ENCODE data around the gene DDX56.

Gene DDX56, protein sequence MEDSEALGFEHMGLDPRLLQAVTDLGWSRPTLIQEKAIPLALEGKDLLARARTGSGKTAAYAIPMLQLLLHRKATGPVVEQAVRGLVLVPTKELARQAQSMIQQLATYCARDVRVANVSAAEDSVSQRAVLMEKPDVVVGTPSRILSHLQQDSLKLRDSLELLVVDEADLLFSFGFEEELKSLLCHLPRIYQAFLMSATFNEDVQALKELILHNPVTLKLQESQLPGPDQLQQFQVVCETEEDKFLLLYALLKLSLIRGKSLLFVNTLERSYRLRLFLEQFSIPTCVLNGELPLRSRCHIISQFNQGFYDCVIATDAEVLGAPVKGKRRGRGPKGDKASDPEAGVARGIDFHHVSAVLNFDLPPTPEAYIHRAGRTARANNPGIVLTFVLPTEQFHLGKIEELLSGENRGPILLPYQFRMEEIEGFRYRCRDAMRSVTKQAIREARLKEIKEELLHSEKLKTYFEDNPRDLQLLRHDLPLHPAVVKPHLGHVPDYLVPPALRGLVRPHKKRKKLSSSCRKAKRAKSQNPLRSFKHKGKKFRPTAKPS

DNA sequence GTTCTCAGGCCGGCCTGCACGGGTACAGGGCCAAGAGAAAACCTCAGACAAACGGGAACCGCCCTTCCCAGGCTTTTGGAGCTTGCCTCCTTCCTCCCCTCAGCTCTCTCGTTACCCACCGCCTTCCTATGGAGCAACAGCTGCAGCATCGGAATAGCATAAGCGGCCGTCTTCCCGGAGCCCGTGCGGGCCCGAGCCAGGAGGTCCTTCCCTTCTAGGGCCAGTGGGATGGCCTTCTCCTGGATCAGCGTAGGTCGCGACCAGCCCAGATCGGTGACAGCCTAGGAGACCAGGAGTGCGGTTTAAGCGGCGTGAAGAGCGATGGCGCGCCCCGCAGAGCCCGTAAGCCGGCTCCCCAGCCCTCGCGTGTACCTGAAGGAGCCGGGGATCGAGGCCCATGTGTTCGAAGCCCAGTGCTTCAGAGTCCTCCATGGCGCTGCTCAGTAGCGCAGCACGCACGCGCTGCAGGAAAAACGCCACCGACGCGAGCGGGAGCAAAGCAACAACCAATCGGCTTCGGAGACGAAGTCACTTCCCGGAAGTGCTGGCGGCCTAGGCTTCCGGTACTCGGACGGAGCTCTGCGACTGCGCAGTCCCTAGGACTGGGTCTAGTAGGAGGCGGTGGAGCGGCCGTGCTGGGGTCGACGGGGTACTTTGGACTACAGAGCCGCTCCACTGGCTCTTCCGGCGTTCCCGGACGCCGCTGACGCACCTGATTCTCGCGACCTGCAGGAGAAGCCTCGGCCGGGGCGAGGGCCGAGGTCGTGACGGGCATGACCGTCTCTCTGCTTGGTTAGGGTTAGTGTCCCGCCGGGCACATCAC, at the start of gene DDX56:
DDX56 (minus strand) TSS at position 445 of the 823 bp plus-strand sequence; CDS start at position 432, 13 bp downstream.
- DNase-seq (ENCODE audit: low spot score): peak; percentile 93

- DNase-seq (ENCODE audit: low spot score): no peak
Observed at GRCh38 chr7:44622342-44623151, 48.8 kb upstream of the DDX56 start.

DNA sequence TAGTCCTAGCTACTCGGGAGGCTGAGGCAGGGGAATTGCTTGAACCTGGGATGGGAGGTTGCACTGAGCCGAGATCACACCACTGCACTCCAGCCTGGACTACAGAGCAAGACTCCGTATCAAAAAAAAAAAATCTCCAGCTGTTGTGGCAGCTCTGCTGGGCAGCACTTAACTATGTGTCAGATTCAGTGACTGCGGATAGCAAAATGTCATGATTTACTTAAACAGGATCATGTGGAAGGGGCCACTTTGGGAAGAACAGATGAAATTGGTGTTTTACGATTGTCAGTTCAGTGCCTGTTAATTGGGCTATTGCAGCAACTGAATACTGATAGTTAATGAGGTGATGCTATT, 48.0 kb upstream of the DDX56 start:
- DNase-seq (ENCODE audit: low spot score): no peak

GRCh38 chr7:44621034-44621749, 47.5 kb upstream of the DDX56 start:
- no peak for DNase-seq (ENCODE audit: low spot score)

DNA sequence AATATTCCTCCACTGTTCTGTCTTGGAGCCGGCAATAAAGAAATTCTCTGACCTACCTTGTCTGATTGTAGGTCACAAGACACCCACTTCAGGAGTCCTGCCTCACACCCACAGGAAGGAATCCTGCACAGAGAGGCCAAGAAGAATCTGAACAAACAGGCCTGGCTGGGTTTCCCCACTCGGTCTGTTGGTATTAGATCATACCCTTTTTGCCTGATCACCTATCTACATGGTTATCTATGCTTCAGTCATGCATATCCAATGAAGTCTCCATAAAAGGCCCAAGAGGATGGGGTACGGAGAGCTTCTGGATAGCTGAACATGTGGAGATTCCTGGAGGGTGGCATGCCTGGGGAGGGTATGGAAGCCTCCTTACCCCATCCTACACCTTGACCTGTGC, 45.0 kb upstream of the DDX56 start:
- DNase-seq (ENCODE audit: low spot score): no peak

GRCh38 chr7:44618045-44618444, 44.3 kb upstream of the DDX56 start:
- DNase-seq (ENCODE audit: low spot score): no peak

- DNase-seq (ENCODE audit: low spot score): no peak
Observed at GRCh38 chr7:44617225-44617890, 43.6 kb upstream of the DDX56 start.

- no peak for DNase-seq (ENCODE audit: low spot score)
Observed at GRCh38 chr7:44616545-44616944, 42.8 kb upstream of the DDX56 start.

- DNase-seq (ENCODE audit: low spot score): no peak
Observed at GRCh38 chr7:44615793-44616192, 42.1 kb upstream of the DDX56 start.

- no peak for DNase-seq (ENCODE audit: low spot score)
Observed at GRCh38 chr7:44615149-44615611, 41.5 kb upstream of the DDX56 start.

- no peak for DNase-seq (ENCODE audit: low spot score)
Observed at GRCh38 chr7:44609829-44610228, 36.1 kb upstream of the DDX56 start.

DNA sequence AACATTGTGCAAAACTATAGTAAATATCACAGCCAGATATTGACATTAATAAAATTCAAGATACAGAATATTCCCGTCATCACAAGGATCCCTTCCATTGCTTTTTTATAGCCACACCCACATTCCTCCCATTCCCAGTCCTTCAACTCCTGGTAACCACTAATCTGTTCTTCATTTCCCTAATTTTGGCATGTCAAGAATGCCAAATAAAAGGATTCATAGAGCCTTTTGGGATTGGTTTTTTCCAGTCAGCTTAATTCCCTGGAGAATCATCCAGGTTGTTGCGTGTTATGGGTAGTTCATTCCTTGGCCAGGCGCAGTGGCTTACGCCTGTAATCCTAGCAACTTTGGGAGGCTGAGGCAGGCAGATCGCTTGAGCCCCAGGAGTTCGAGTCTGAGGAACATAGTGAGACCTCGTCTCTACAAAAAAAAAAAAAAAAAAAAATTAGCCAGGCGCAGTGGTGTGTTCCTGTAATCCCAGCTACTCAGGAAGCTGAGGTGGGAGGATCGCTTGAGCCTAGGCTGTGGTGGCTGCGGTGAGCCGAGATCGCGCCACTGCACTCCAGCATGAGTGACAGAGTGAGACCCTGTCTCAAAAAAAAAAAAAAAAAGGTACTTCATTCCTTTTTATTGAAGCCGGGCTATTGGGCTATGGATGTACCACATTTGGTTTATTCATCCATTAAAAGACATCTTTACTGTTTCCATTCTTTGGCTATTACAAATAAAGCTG, 35.4 kb upstream of the DDX56 start:
- no peak for DNase-seq (ENCODE audit: low spot score)

GRCh38 chr7:44607141-44608068, 33.7 kb upstream of the DDX56 start:
- DNase-seq (ENCODE audit: low spot score): no peak

GRCh38 chr7:44606341-44607140, 32.8 kb upstream of the DDX56 start, which contains the start of gene OGDH:
Gene OGDH (plus strand): TSS chr7:44606627. CDS start chr7:44624344, 17,717 bp downstream.
- DNase-seq (ENCODE audit: low spot score): peak; percentile 99

GRCh38 chr7:44604941-44605340, 31.2 kb upstream of the DDX56 start:
- no peak for DNase-seq (ENCODE audit: low spot score)

GRCh38 chr7:44603193-44603592, 29.5 kb upstream of the DDX56 start:
- DNase-seq (ENCODE audit: low spot score): no peak

DNA sequence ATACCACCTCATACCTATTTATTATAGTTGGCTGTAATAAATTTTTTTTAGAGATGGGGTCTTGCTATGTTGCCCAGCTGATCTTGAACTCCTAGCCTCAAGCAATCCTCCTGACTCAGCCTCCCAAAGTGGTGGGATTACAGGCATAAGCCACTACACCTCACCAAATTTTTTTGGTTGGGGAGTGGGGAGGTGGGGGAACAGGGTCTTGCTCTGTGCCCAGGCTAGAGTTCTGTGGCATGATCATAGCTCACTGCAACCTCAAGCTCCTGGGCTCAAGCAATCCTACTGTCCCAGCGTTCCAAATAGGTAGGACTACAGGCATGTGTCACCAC, 28.8 kb upstream of the DDX56 start:
- DNase-seq (ENCODE audit: low spot score): no peak

DNA sequence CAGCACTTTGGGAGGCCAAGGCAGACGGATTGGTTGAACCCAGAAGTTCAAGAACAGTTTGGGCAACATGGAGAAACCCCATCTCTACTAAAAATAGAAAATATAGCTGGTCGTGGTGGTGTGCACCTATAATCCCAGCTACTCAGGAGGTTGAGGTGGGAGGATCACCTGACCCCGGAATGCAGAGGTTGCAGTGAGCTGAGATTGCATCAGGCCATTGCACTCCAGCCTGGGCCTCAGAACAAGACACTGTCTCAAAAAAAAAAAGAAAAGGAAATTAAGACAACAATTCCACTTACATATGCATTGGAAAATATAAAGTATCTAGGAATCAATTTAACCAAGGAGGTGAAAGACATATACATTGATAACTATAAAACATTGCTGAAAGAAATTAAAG, 25.5 kb upstream of the DDX56 start:
- DNase-seq (ENCODE audit: low spot score): no peak
